Astrocyte of the spinal cord (primary cell): ENCODE measurements around the gene SLC43A2.

ENCODE experiments used
- DNase-seq: peaks from one replicate; pipeline ENCODE4 v3.0.0; 2011; ENCODE audit warnings: low read depth, low spot score
- H3K4me3 ChIP-seq: 2 replicates; pipeline ENCODE4 v1.5.1; 2011; ENCODE audit warnings: low read depth, mild to moderate bottlenecking, low read length, moderate library complexity
- in situ Hi-C: cut with HindIII; loops from 2 replicates; pipeline ENCODE4 v1.10.0; 2017; ENCODE audit warnings: low sequenced_read_pairs
- TF ChIP-seq, protein P1 (sequence below): IDR thresholded peaks from 2 replicates; pipeline ENCODE4 v1.5.1; 2012; ENCODE audit warnings: low read depth, mild to moderate bottlenecking, low read length, inconsistent platforms

The SLC43A2 gene

DNA sequence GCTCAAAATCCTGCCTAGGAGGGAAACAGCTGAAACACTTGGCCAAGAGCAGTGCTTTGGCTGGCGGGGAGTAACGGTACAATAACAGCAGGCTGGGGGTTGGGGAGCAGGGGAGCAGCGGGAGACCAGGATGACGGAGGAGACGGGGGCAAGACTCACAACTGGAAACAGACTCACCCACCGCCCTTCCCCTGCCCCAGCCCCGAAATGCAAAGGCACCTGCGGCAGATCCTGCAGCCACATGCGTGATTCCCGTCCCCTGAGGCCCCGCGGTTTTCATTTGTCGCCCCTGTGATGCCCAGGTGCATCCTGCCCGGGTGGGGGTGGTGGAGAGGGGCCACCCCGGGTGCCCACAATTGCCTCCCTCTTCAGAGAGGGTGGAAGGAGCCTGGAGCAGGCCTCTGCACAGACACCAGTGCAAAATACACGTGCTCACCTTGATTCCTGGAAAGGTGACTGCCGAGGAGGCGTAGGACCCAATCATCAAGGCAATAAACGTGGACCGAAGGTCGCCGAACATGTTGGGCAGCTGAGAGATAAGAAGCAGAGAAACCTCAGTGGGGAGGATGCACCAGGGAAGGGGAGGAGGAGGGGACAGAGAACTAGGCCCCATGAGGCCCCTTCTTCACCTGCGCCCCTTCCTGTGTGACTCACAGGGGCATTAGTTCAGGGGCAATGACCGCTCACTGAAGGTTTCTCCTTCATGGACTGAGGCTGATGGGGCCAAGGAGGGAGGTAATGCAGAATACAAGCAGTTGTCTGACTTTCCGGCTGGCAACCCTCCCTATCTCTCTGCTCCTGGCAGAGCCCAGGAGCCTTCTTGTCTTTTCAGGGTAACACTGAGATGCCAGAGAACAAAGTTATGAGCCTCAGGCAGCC lies 35.6 kb downstream of the SLC43A2 start:
- in situ Hi-C loops: no loop called here
- H3K4me3 ChIP-seq: no peak overlapping the region
- no peak for DNase-seq
- TF ChIP-seq, protein P1, sequence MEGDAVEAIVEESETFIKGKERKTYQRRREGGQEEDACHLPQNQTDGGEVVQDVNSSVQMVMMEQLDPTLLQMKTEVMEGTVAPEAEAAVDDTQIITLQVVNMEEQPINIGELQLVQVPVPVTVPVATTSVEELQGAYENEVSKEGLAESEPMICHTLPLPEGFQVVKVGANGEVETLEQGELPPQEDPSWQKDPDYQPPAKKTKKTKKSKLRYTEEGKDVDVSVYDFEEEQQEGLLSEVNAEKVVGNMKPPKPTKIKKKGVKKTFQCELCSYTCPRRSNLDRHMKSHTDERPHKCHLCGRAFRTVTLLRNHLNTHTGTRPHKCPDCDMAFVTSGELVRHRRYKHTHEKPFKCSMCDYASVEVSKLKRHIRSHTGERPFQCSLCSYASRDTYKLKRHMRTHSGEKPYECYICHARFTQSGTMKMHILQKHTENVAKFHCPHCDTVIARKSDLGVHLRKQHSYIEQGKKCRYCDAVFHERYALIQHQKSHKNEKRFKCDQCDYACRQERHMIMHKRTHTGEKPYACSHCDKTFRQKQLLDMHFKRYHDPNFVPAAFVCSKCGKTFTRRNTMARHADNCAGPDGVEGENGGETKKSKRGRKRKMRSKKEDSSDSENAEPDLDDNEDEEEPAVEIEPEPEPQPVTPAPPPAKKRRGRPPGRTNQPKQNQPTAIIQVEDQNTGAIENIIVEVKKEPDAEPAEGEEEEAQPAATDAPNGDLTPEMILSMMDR: no peak

DNA sequence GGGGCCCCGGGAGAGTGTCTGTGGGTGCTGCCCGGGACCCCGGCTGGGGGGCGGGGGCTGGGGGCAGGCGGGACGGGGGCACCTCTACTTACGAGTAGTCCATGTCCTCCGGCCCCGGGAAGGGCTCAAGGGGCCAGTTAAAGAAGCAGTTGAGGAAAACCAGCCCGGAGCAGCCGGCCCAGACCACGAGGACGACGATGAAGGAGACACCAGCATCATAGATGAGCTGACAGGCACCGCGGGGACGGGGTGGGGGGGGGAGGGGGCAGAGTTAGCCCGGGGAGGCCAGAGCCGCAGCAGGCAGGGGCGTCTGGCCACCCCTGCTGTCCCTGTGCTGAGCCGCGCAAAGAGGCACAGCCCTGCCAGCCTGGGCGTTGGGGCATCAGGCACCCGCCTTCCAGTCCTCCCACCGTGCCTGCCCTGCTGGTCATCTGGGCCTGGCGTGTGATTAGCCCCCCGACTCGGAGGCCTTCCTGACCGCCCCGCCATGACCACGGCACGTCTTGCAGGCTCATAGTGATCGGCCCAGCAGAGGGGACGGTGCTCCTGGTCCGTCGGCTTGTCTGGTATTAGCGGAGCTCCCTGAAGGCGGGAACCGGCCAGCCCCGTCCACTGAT lies 37.1 kb downstream of the SLC43A2 start:
- no peak for DNase-seq

GRCh38 chr17:1590747-1591473 lies 37.7 kb downstream of the SLC43A2 start:
- H3K4me3 ChIP-seq: no peak overlapping the region
- TF ChIP-seq, protein P1: no peak
- in situ Hi-C loops: no loop called here
- no peak for DNase-seq

More for the DNA sequence above, 37.1 kb downstream of the SLC43A2 start:
- in situ Hi-C loops: no loop called here
- TF ChIP-seq, protein P1: no peak
- H3K4me3 ChIP-seq: no peak overlapping the region

DNA sequence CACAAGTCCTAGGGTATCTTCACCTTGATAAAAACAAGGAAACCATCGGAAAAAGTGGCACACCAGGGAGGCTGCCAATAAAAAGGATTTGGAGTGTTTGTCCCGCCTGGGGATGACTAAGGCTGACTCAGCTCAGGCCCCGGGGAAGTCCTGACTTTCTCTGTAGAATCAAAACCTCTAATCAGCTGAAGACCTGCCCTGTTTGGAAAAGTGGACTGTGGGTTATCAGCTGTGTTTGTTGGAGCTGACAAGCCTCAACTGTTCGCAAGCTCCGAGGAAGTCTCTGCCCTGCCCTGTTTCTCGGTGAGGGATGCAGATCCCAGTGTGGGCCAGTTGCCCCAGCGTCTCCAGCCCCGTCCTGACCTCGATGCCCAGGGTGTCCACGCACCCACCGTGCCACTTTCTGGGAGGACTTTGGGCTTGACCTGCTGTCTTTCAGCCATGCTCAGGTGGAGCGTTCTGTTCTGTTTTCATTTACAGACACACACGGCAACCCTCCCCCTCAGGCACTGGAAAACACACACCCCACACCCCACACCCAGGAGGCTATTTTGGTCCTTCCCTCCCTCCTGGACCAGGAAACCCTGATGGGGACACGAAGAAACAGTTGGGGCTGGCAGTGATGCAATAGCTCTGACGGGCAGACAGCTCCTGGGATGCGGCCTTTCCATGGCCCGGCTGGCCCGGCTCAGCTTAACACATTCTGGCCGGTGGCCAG lies 38.4 kb downstream of the SLC43A2 start:
- H3K4me3 ChIP-seq: no peak overlapping the region
- in situ Hi-C loops: no loop called here
- TF ChIP-seq, protein P1: no peak
- peak; percentile 77 for DNase-seq

DNA sequence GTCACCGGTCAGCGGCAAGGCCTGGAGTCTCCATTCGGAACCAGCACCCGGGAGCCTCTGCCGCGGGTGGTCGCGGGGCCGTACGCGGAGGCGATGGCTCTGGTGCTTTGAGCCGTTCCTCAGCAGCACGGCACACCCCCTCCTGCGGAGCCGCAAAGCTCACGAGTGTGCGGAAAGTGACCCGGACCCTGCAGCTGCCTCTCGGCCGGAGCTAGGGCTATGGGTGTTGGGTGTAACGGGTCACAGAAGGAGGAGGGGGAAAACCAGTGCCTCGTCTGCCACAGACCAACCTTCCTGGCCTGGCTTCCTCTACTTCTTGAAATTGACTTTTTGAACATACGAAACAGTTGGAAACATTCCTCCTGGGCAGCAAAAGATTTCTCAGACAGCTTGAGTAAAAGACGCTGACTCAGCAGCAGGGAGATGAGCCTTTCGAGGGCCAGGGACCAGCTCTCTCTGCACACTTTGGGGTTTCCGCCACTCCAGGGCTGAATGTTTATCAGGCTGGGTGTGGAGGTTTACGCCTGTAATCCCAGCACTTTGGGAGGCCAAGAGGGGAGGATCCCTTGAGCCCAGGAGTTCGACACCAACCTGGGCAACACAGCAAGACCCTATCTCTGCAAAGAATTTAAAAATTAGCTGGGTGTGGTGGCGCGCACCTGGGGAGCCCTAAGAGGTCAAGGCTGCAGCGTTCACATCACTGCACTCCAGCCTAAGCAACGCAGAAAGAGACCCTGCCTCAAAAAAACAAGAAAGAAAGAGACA lies 39.6 kb downstream of the SLC43A2 start:
- TF ChIP-seq, protein P1: no peak
- in situ Hi-C loops: no loop called here
- no peak overlapping the region for H3K4me3 ChIP-seq
- DNase-seq: peak; percentile 20
